KMS-11 (cell line): ENCODE results near the gene DMRTB1.

Experiments used
- H2AFZ ChIP-seq: fragments of 200-600 bp; sonication (generic); 2 replicates; pipeline ENCODE4 v1.6.1; 2016; ENCODE audit warnings: antibody characterized with exemption, mixed run types, low read depth
- H3K27ac ChIP-seq: fragments of 200-600 bp; sonication (generic); 2 replicates; pipeline ENCODE4 v1.6.1; 2016; ENCODE audit warnings: mild to moderate bottlenecking, mixed run types
- H3K27me3 ChIP-seq: fragments of 200-600 bp; sonication (generic); 2 replicates; pipeline ENCODE4 v1.6.1; 2017; ENCODE audit warnings: mild to moderate bottlenecking, low read depth, mixed run types, moderate library complexity; ENCODE audit not compliant: insufficient read depth
- H3K36me3 ChIP-seq: fragments of 200-600 bp; sonication (generic); 2 replicates; pipeline ENCODE4 v1.6.1; 2017; ENCODE audit warnings: mild to moderate bottlenecking, mixed run types; ENCODE audit not compliant: insufficient read depth
- H3K4me1 ChIP-seq: fragments of 200-600 bp; sonication (generic); 2 replicates; pipeline ENCODE4 v1.6.1; 2016; ENCODE audit warnings: mild to moderate bottlenecking, low read depth, mixed run types; ENCODE audit not compliant: poor library complexity, severe bottlenecking
- H3K4me2 ChIP-seq: fragments of 200-600 bp; sonication (generic); 2 replicates; pipeline ENCODE4 v1.7.0; 2016; ENCODE audit warnings: mild to moderate bottlenecking, mixed run types
- H3K4me3 ChIP-seq: fragments of 200-600 bp; sonication (generic); IDR thresholded peaks from 2 replicates; pipeline ENCODE4 v1.6.1; 2017; ENCODE audit warnings: low read depth, low read length, mixed read lengths; ENCODE audit not compliant: insufficient read depth
- H3K79me2 ChIP-seq: fragments of 200-600 bp; sonication (generic); 2 replicates; pipeline ENCODE4 v1.6.1; 2016; ENCODE audit warnings: low read depth, mixed run types; ENCODE audit not compliant: insufficient read depth
- H3K9ac ChIP-seq: fragments of 200-600 bp; sonication (generic); 2 replicates; pipeline ENCODE4 v1.6.1; 2016; ENCODE audit warnings: mild to moderate bottlenecking, mixed run types
- H4K20me1 ChIP-seq: fragments of 200-600 bp; sonication (generic); 2 replicates; pipeline ENCODE4 v1.6.1; 2016; ENCODE audit warnings: mild to moderate bottlenecking, mixed run types; ENCODE audit not compliant: insufficient read depth
- CTCF ChIP-seq: fragments of 200-600 bp; sonication (generic); conservative IDR thresholded peaks from 2 replicates; pipeline ENCODE4 v1.6.1; 2017; ENCODE audit warnings: low read depth, mild to moderate bottlenecking, antibody characterized with exemption, low read length, moderate library complexity, mixed read lengths

The DMRTB1 gene

GRCh38 chr1:53415432-53415831 is 43.8 kb upstream of the DMRTB1 start:
- no peaks in the 10 kb centered on the region for H3K79me2 ChIP-seq
- H3K36me3 ChIP-seq = no peaks in the 10 kb centered on the region
- H2AFZ ChIP-seq = no peak overlapping the region
- no peaks in the 10 kb centered on the region for H3K4me1 ChIP-seq
- no peak overlapping the region for H3K27ac ChIP-seq
- H4K20me1 ChIP-seq = no peaks in the 10 kb centered on the region
- H3K4me3 ChIP-seq = no peak overlapping the region
- no peak overlapping the region for H3K4me2 ChIP-seq
- TF ChIP-seq CTCF = no peak
- H3K9ac ChIP-seq = no peak overlapping the region
- H3K27me3 ChIP-seq = no peaks in the 10 kb centered on the region

GRCh38 chr1:53416269-53416813 is 42.9 kb upstream of the DMRTB1 start:
- no peak overlapping the region for H3K4me3 ChIP-seq
- no peaks in the 10 kb centered on the region for H3K4me1 ChIP-seq
- no peak overlapping the region for H3K27ac ChIP-seq
- no peaks in the 10 kb centered on the region for H4K20me1 ChIP-seq
- no peaks in the 10 kb centered on the region for H3K79me2 ChIP-seq
- H2AFZ ChIP-seq = no peak overlapping the region
- no peak for TF ChIP-seq CTCF
- no peak overlapping the region for H3K4me2 ChIP-seq
- H3K9ac ChIP-seq = no peak overlapping the region
- H3K27me3 ChIP-seq = no peaks in the 10 kb centered on the region
- H3K36me3 ChIP-seq = no peaks in the 10 kb centered on the region

GRCh38 chr1:53417074-53417511 is 42.1 kb upstream of the DMRTB1 start:
- Histone ChIP-seq H3K27ac (no peak overlapping the region), H3K27me3 (no peaks in the 10 kb centered on the region), H4K20me1 (no peaks in the 10 kb centered on the region), H3K36me3 (no peaks in the 10 kb centered on the region), H3K79me2 (no peaks in the 10 kb centered on the region), H3K4me1 (no peaks in the 10 kb centered on the region), H3K4me2 (no peak overlapping the region), H3K9ac (no peak overlapping the region), H3K4me3 (no peak overlapping the region), H2AFZ (no peak overlapping the region)
- no peak for TF ChIP-seq CTCF

GRCh38 chr1:53419034-53419433 is 40.2 kb upstream of the DMRTB1 start:
- no peaks in the 10 kb centered on the region for H3K4me1 ChIP-seq
- no peaks in the 10 kb centered on the region for H4K20me1 ChIP-seq
- no peak overlapping the region for H3K9ac ChIP-seq
- H3K27ac ChIP-seq = no peak overlapping the region
- no peaks in the 10 kb centered on the region for H3K79me2 ChIP-seq
- no peak overlapping the region for H3K4me2 ChIP-seq
- TF ChIP-seq CTCF = no peak
- H2AFZ ChIP-seq = no peak overlapping the region
- no peaks in the 10 kb centered on the region for H3K36me3 ChIP-seq
- H3K27me3 ChIP-seq = no peaks in the 10 kb centered on the region
- H3K4me3 ChIP-seq = no peak overlapping the region

- Histone ChIP-seq H2AFZ (no peak overlapping the region), H3K27ac (no peak overlapping the region), H3K4me2 (no peak overlapping the region), H4K20me1 (no peaks in the 10 kb centered on the region), H3K36me3 (no peaks in the 10 kb centered on the region), H3K79me2 (no peaks in the 10 kb centered on the region), H3K4me1 (no peaks in the 10 kb centered on the region), H3K27me3 (no peaks in the 10 kb centered on the region), H3K9ac (no peak overlapping the region), H3K4me3 (no peak overlapping the region)
- no peak for TF ChIP-seq CTCF
Measured at GRCh38 chr1:53420341-53420740, 38.9 kb upstream of the DMRTB1 start.
